Neural progenitor cell (in vitro differentiated cells): ENCODE results near the gene TMEM150C. TPM values are rescaled to one million over a fixed set of nuclear protein-coding genes. Genes with fewer than 3 reads are reported as not detected.
"Not testable (repeated sequence)": the region's sequence is repeated elsewhere in the genome, so short reads cannot be mapped to it uniquely, and the experiment has no call there.

Experiments used
- DNase-seq: peaks from one replicate; pipeline ENCODE4 v3.0.0-alpha.2; 2016; ENCODE audit warnings: low spot score
- H2AFZ ChIP-seq: fragments of 200-600 bp; sonication (generic); replicated peaks from 2 replicates; pipeline ENCODE4 v1.6.1; 2016; ENCODE audit warnings: antibody characterized with exemption
- H3F3A ChIP-seq: fragments of 200-600 bp; sonication (generic); 2 replicates; pipeline ENCODE4 v1.6.1; 2016; ENCODE audit warnings: antibody characterized with exemption, low read depth
- H3K27ac ChIP-seq: fragments of 200-600 bp; sonication (generic); 2 replicates; pipeline ENCODE4 v1.5.1; 2016; ENCODE audit warnings: mild to moderate bottlenecking
- H3K27me3 ChIP-seq: fragments of 200-600 bp; sonication (generic); 2 replicates; pipeline ENCODE4 v1.6.1; 2016; ENCODE audit warnings: mild to moderate bottlenecking, moderate library complexity
- H3K36me3 ChIP-seq: fragments of 200-600 bp; sonication (generic); 2 replicates; pipeline ENCODE4 v1.5.1; 2016
- H3K4me1 ChIP-seq: fragments of 200-600 bp; sonication (generic); 2 replicates; pipeline ENCODE4 v1.6.1; 2016; ENCODE audit warnings: mixed run types
- H3K4me2 ChIP-seq: fragments of 200-600 bp; sonication (generic); 2 replicates; pipeline ENCODE4 v1.6.1; 2016
- H3K4me3 ChIP-seq: fragments of 200-600 bp; sonication (generic); 2 replicates; pipeline ENCODE4 v1.5.1; 2016
- H3K79me2 ChIP-seq: fragments of 200-600 bp; sonication (generic); 2 replicates; pipeline ENCODE4 v1.6.1; 2016; ENCODE audit warnings: low read depth
- H3K9ac ChIP-seq: fragments of 200-600 bp; sonication (generic); 2 replicates; pipeline ENCODE4 v1.6.1; 2016
- H3K9me3 ChIP-seq: fragments of 200-600 bp; sonication (generic); 2 replicates; pipeline ENCODE4 v1.5.1; 2016; ENCODE audit warnings: low read depth
- H4K20me1 ChIP-seq: fragments of 200-600 bp; sonication (generic); 2 replicates; pipeline ENCODE4 v1.6.1; 2016; ENCODE audit warnings: low read depth
- H3K27ac Mint-ChIP-seq: 3 replicates; pipeline ENCODE4 v1.8.0; 2021; ENCODE audit warnings: mixed read lengths
- H3K27me3 Mint-ChIP-seq: 2 replicates; pipeline ENCODE4 v1.8.0; 2022; ENCODE audit warnings: low read depth, mild to moderate bottlenecking, inconsistent platforms, moderate library complexity, mixed read lengths; ENCODE audit not compliant: insufficient read depth
- H3K36me3 Mint-ChIP-seq: 3 replicates; pipeline ENCODE4 v1.8.0; 2021; ENCODE audit warnings: mixed read lengths
- H3K4me1 Mint-ChIP-seq: 3 replicates; pipeline ENCODE4 v1.8.0; 2021; ENCODE audit warnings: mixed read lengths
- H3K4me3 Mint-ChIP-seq: 3 replicates; pipeline ENCODE4 v1.8.0; 2021; ENCODE audit warnings: mild to moderate bottlenecking, moderate library complexity, mixed read lengths
- H3K9me3 Mint-ChIP-seq: 3 replicates; pipeline ENCODE4 v1.8.0; 2020; ENCODE audit warnings: mixed read lengths
- EZH2 ChIP-seq: fragments of 200-600 bp; sonication (generic); IDR thresholded peaks from 2 replicates; pipeline ENCODE4 v1.6.1; 2017; ENCODE audit warnings: antibody characterized with exemption, mild to moderate bottlenecking, moderate library complexity
- EZH2phosphoT487 ChIP-seq: fragments of 200-600 bp; sonication (generic); IDR thresholded peaks from 2 replicates; pipeline ENCODE4 v1.6.1; 2017; ENCODE audit warnings: antibody characterized with exemption
- total RNA-seq: library from RNA; depleted of rRNA; stranded (reverse); fragments of >200 nt; gene quantifications from 2 replicates; pipeline ENCODE4 v1.2.3, GENCODE V29; 2015; ENCODE audit warnings: low replicate concordance
- TF ChIP-seq, protein P1 (sequence below): fragments of 200-600 bp; sonication (generic); IDR thresholded peaks from 2 replicates; pipeline ENCODE4 v1.5.1; 2017; ENCODE audit warnings: antibody characterized with exemption, mild to moderate bottlenecking

Gene TMEM150C
- total RNA-seq, 1 donor from 2014 or later: 3.8 TPM

DNA sequence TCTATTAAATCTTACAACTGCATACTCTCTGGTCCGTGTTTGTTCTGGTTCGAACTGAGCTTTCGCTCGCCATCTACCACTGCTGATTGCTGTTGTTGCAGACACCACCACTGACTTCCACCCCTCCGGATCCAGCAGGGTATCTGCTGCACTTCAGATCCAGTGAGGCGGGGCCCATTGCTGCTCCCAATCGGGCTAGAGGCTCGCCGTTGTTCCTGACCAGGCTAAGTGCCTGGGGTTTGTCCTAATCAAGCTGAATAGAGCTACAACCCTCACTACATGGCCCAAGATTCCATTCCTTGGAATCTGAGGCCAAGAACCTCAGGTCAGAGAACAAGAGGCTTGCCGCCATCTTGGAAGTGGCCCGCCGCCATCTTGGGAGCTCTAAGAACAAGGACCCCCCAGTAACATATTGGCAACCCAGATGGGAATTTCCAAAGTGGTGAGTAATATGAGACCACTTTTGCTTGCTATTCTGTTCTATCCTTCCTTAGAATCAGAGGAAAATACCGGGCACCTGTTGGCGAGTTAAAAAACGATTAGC, 88.1 kb downstream of the TMEM150C start:
- H4K20me1 ChIP-seq: no peaks in the 10 kb centered on the region
- H3K27me3 ChIP-seq: no peaks in the 10 kb centered on the region
- H3K27me3 Mint-ChIP-seq: peaks cover 12% of the 10 kb centered on the region
- no peaks in the 10 kb centered on the region for H3K79me2 ChIP-seq
- no peak overlapping the region for H3K27ac ChIP-seq
- H3K36me3 ChIP-seq: no peaks in the 10 kb centered on the region
- TF ChIP-seq EZH2 (no peak), EZH2phosphoT487 (no peak)
- TF ChIP-seq, protein P1, sequence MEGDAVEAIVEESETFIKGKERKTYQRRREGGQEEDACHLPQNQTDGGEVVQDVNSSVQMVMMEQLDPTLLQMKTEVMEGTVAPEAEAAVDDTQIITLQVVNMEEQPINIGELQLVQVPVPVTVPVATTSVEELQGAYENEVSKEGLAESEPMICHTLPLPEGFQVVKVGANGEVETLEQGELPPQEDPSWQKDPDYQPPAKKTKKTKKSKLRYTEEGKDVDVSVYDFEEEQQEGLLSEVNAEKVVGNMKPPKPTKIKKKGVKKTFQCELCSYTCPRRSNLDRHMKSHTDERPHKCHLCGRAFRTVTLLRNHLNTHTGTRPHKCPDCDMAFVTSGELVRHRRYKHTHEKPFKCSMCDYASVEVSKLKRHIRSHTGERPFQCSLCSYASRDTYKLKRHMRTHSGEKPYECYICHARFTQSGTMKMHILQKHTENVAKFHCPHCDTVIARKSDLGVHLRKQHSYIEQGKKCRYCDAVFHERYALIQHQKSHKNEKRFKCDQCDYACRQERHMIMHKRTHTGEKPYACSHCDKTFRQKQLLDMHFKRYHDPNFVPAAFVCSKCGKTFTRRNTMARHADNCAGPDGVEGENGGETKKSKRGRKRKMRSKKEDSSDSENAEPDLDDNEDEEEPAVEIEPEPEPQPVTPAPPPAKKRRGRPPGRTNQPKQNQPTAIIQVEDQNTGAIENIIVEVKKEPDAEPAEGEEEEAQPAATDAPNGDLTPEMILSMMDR: no peak
- H3K36me3 Mint-ChIP-seq: no peaks in the 10 kb centered on the region
- H3K27ac Mint-ChIP-seq: peak overlapping the region; percentile 50
- peaks cover 15% of the 10 kb centered on the region for H3K4me1 Mint-ChIP-seq
- H3K4me3 Mint-ChIP-seq: no peak overlapping the region
- H3K9me3 Mint-ChIP-seq: no peaks in the 10 kb centered on the region
- no peak overlapping the region for H3K4me3 ChIP-seq
- H3F3A ChIP-seq: no peaks in the 10 kb centered on the region
- DNase-seq: no peak
- H3K4me1 ChIP-seq: no peaks in the 10 kb centered on the region
- no peak overlapping the region for H2AFZ ChIP-seq
- H3K9ac ChIP-seq: no peak overlapping the region
- H3K4me2 ChIP-seq: no peak overlapping the region
- no peaks in the 10 kb centered on the region for H3K9me3 ChIP-seq

DNA sequence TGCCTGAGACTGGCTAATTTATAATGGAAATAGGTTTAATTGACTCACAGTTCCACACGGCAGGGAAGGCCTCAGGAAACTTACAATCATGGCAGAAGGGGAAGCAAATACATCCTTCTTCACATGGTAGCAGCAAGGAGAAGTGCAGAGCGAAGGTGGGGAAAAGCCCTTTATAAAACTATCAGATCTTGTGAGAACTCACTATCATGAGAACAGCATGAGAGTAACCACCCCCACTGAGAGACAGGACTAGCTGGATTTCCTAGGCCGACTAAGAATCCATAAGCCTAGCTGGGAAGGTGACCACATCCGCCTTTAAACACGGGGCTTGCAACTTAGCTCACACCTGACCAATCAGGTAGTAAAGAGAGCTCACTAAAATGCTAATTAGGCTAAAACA, 88.7 kb downstream of the TMEM150C start:
- not testable (repeated sequence) for H3K4me3 ChIP-seq, H2AFZ ChIP-seq, H3K27ac Mint-ChIP-seq, H3K27me3 ChIP-seq, H3K9me3 Mint-ChIP-seq, H3K4me1 ChIP-seq, H3K36me3 ChIP-seq, H3F3A ChIP-seq, H3K4me2 ChIP-seq, H3K27me3 Mint-ChIP-seq, H4K20me1 ChIP-seq, H3K4me3 Mint-ChIP-seq, H3K27ac ChIP-seq, H3K9ac ChIP-seq, H3K79me2 ChIP-seq, H3K9me3 ChIP-seq, H3K36me3 Mint-ChIP-seq, DNase-seq
- H3K4me1 Mint-ChIP-seq: peaks cover 15% of the 10 kb centered on the region

DNA sequence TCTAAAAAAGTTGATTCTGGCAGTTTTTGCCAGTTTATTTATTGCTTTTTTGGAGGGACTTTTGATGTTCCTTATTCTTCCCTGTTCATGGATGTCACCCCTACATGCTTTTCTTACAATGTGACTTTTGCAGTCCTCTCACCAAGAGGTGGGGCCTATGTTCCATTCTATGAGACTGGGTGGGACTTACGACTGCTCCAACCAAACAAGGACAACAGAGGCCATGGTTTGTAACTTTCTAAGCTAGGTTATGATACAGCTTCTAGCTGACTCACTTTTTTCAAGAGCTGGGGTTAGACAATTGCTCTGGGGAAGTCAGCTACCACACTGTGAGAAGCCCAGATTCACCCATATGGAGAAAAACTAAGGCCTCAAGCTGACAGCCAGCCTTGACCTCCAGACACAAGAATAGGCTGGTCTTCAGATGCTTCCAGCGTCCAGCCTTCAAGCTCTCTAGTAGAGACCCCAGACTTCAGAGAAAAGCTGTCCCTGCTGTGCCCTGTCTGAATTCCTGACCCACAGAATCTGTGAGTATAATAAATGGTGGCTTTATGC, 91.9 kb downstream of the TMEM150C start:
- no peak overlapping the region for H2AFZ ChIP-seq
- H3K36me3 ChIP-seq: no peaks in the 10 kb centered on the region
- no peaks in the 10 kb centered on the region for H3K27me3 ChIP-seq
- H3K4me2 ChIP-seq: no peak overlapping the region
- Mint-ChIP-seq H3K4me1 (peaks cover 9% of the 10 kb centered on the region), H3K36me3 (peaks cover 8% of the 10 kb centered on the region), H3K9me3 (peaks cover 8% of the 10 kb centered on the region), H3K4me3 (no peak overlapping the region), H3K27ac (peak overlapping the region; percentile 57), H3K27me3 (peaks cover 7% of the 10 kb centered on the region)
- DNase-seq: no peak
- H4K20me1 ChIP-seq: no peaks in the 10 kb centered on the region
- H3K79me2 ChIP-seq: no peaks in the 10 kb centered on the region
- no peaks in the 10 kb centered on the region for H3K9me3 ChIP-seq
- H3K27ac ChIP-seq: no peak overlapping the region
- TF ChIP-seq EZH2phosphoT487 (no peak), EZH2 (no peak)
- TF ChIP-seq, protein P1: no peak
- H3F3A ChIP-seq: no peaks in the 10 kb centered on the region
- H3K4me3 ChIP-seq: no peak overlapping the region
- no peak overlapping the region for H3K9ac ChIP-seq
- H3K4me1 ChIP-seq: no peaks in the 10 kb centered on the region

DNA sequence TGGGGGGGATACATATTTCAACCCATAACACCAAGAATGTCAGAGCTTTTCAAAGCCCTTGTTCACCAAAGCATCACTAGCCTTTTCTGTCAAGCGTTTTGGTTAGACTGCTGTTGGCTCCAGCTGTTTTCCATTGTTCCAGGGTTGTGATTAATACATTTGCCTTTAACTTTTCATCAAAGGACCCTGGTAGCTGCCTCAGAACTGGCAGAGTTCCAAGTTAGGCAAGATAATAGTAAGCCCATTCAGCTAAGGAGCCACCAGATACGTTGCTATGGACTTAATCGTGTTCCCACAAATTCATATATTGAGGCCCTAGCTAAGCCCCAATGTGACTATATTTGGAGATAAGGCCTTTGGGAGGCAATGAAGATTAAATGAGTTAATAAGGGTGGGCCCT, 94.3 kb downstream of the TMEM150C start:
- H3K36me3 ChIP-seq: no peaks in the 10 kb centered on the region
- no peak overlapping the region for H3K27ac ChIP-seq
- H3K4me3 ChIP-seq: no peak overlapping the region
- no peaks in the 10 kb centered on the region for H3K27me3 ChIP-seq
- H3F3A ChIP-seq: no peaks in the 10 kb centered on the region
- H3K9ac ChIP-seq: no peak overlapping the region
- Mint-ChIP-seq H3K36me3 (peaks cover 10% of the 10 kb centered on the region), H3K4me1 (peaks cover 9% of the 10 kb centered on the region), H3K27ac (peak overlapping the region; percentile 25), H3K9me3 (peaks cover 8% of the 10 kb centered on the region), H3K27me3 (peaks cover 5% of the 10 kb centered on the region), H3K4me3 (no peak overlapping the region)
- H3K4me1 ChIP-seq: no peaks in the 10 kb centered on the region
- DNase-seq: no peak
- H3K4me2 ChIP-seq: no peak overlapping the region
- TF ChIP-seq, protein P1: no peak
- TF ChIP-seq EZH2phosphoT487 (no peak), EZH2 (no peak)
- H4K20me1 ChIP-seq: no peaks in the 10 kb centered on the region
- H2AFZ ChIP-seq: no peak overlapping the region
- no peaks in the 10 kb centered on the region for H3K9me3 ChIP-seq
- no peaks in the 10 kb centered on the region for H3K79me2 ChIP-seq
